Middle frontal gyrus (tissue), 1 donor: Measurements from ENCODE around the gene CACNA2D2.

Experiments
- DNase-seq: peaks from one replicate; pipeline ENCODE4 v3.0.0-alpha.2; 2015; ENCODE audit warnings: low spot score; ENCODE audit errors: extremely low spot score

Gene CACNA2D2

DNA sequence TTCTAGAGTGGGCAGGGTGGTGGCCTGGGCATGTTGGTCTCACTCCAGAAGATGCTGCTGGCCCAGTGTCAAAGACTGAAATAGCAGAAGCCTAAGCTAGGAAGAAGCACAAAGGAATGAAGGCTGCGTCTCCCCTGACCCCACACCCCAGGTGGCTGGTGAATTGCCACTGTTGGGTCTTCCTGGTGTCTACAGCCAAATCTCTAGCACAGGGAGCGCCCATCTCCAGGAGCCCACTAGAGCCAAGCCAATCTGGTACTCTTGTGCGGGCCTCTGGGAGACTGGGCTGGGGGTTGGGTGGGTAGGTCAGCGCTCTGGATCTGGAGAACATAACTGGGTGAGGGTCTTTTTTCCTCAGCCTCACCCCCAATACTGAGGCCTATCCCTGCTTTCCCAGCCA, 176.3 kb downstream of the CACNA2D2 start:
- no peak for DNase-seq

DNA sequence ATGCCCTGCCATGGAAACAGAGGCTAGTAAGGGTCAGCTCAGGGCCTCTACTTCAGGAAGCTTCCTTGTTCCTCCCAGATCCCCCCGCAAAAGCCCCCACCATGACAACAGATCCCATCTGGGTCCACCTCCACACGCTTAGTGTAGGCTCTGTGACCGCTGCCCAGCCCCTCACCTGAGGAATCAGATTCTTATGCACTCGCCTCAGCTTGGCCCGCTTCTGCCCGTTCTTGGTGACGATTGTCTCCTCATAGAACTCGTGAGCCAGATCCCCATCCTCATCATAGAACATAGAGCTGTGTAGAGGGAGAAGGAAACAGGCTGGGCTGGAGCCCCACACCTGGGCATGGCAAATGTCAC, 177.3 kb downstream of the CACNA2D2 start:
- DNase-seq: no peak

DNA sequence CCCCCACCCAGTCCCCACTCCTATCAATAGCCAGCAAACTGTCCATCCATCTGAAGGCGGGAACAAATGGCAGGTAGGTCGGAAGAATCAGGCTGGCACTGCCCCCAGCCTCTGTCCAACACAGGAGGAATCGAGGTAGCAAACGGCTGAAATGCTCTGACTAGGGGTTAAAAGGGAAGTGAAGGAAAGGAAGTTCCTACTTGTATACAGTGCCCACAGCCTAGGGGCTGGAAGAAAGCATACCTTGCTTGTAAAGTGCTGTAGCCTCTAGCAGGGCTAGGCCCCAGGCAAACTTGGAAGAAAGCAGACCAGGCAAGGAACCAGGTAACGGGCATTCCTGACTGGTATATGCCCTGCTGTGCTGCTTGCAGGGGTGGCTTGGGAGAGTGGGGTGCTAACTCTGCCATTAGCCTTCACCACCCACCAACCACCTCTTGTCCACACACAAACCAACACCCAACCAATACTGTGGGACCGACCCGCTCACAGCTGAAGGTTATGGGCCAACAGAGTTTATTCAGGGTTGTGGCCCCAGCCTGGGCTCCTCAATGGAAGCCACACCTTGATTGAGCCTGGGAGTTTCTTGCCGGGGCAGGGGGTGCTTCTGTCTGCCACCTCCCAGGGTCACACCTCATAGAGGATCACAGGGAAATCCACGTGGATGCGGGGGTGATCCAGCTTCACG, 177.8 kb downstream of the CACNA2D2 start:
- DNase-seq: no peak

DNA sequence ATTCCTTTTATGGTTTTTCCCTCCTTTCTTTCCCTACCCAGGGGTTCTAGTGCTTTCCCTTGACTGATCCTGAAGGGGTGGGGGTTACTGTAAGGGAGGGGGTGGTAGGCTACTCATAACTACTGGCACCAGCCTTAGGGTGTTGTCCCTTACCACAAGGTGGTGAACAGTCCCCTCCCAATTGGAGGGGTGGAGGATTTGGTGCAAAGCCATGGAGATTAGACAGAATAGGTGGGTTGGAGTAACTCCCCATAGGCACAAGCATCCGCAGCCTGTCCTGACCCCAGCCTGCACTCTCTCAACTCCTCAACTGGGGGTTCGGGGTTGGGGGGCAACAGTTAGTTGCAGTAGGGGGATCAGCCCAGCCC, 178.3 kb downstream of the CACNA2D2 start:
- DNase-seq: no peak

DNA sequence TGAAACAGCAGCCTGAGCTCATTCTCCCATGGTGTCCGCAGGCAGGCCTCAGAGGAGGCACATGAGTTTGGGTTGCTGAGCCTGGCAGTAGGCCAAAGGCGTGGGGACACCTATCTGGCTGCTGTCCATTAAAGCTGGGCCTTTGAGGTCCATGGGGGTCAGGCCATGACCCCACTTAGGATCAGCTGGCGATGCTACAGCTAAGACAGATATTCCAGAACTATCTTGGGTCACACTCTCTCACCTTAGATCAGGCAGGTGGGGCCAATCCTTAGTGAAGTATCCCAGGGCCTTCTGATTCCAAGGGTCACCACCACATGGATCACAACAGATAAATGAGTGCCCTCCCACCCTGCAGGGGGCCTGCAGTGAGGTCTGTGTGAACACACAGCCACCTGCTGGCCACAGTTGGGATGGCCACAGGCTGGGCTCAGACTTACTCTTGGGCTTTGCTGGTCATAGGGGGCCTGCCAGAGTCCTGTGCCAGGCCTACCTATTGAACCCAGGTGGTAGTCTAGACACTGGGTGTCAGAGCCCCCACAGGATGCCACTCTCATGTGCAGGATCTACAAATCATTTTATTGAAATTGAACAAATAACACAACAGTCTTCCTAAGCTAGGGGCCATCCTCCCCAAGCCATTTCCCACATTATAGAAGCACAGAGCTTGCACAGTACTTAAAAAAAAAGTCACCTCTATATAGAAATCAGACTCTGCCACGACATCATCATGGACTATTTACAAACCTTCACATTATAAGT, 178.9 kb downstream of the CACNA2D2 start:
- no peak for DNase-seq

DNA sequence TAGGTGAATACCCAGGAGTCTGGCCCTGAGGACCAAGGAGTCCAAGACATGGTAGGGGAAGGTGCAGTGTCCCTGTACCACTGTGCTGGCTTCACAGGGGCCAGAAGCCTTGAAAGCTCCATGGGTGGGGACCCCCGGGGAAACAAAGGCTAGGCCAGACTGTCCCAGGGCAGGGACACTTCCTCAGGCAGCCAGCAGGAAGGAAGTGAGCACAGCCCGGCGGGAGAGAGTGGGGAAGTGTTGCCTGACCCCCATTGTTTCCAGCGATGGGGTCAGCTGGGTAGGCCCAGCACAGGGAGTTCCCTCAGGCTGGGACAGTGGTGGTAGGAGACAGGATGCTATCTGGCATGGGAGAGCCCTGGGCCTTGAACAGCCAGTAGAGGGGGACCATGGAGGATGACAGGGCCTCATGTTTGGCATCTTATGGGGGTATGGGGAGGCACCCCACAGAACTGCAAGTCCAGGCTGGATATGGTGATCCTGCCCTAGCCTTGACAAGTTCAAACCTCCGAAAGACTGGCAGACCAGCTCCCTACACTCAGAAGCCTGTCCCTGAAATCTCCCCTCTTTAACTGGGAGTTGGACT, 179.7 kb downstream of the CACNA2D2 start:
- DNase-seq: no peak

DNA sequence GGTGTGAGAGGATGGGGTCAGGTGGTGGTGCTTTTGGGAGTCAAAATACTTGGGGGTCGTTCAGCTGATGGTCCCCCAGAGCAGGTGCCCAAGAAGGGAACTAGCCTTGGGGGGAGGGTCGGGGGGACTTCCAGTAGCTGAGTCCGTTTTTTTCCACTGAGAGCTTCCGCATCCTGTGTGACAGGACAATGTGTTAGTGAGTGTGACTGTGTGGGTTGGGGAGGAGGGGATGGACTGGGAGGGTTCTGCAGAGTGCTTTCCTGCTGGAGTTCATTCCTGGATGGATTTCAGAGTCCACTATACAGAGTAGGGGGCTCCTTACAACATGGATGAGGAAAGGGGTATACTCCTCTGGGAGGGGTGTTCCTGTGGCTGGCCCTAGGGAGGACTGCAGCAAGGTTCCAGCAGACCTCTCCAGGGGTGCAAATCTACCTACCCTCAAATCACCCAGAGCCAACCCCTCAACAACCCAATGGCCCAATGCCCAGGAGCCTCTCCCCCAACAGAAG, 180.3 kb downstream of the CACNA2D2 start:
- DNase-seq: no peak

DNA sequence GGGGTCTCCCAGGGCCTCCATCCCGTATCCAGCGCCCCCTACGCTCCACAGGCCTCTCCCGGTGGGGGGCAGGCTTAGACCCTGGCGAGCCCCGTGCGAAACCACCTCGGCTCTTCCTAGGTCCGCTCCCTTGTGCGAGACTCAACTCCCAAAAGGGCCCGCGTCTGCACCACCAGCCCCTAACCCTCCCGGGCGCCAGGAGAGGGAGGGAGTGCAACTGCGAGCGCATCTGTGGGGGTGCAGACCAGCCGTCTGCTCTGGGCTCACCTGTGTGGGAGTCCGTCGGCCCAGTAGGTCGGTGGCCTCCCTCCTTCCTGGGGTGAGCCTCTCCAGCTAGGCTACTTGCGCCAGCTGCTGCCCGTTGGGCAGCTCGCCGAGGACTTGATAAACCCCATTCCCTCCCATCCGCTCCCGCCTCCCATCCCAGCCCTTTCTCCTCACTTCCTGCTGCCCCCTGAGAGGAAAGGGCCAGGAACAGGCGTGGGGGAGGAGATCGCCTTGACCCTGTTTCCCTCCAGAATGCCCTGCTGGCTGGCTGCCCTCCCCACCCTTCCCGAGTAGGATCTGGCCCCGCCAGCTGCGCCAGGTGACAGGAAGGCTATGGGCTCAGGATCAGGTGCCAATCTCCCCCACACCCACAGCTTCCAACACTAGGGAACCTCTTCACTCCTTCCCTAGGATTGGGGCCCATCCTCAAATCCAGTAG, 180.9 kb downstream of the CACNA2D2 start, which contains the start of gene HYAL2:
Gene HYAL2, minus strand, starts transcription at position 360 of the 706 bp plus-strand sequence. CDS start 2,256 bp downstream, outside the sequence.
- DNase-seq: no peak

DNA sequence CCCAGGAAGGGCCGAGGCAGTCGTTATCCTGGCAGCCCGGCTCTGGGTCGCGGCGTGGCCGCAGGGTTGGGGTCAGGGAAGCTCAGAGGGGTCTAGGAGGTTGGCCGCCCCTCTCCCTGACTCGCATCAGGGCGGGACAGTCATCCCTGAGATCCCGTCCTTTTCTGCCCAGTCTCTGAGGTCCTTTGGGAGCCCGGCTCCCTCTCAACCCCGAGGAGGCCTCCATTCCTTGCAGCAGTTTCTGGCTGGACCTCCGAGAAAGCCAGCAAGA, 181.4 kb downstream of the CACNA2D2 start:
- no peak for DNase-seq

DNA sequence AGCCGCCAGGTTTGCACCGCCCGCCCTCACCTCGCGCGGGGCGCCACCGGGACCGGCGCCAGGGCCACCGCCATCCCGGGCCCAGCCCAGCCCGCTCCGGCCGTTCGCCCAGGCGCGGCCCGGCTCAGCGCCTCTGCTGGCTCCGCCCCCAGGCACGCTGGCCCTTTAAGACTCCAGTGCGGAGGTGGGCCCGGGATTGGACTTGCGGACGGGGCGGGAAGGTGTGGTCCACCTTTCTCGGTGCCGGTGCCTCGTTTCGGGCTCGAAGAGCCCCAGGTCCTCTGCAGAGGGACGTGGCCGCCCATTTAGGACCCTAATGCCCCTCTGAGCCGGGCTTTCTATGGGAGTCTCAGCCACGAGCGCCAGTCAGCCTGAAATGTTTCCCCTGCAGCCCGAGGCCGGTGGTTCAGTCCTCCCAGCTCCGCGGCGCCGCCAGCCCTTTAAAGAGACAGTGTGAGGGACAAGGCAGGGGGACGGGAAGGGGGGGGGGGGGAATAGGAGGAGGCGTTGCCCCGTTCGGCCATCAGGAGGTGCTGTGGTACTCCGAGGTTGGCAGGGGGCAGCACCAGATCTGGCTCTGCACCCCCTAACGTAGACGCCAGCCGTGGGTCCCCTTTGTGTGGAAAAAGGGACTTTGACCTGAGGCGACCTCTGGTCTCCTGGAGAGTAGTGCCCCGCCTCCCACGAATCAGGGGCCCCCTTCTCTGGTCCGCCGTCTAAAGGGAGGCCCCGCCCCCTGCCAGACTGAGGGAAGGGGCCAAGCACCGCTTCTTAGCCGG, 181.9 kb downstream of the CACNA2D2 start:
- peak; percentile 81 for DNase-seq

DNA sequence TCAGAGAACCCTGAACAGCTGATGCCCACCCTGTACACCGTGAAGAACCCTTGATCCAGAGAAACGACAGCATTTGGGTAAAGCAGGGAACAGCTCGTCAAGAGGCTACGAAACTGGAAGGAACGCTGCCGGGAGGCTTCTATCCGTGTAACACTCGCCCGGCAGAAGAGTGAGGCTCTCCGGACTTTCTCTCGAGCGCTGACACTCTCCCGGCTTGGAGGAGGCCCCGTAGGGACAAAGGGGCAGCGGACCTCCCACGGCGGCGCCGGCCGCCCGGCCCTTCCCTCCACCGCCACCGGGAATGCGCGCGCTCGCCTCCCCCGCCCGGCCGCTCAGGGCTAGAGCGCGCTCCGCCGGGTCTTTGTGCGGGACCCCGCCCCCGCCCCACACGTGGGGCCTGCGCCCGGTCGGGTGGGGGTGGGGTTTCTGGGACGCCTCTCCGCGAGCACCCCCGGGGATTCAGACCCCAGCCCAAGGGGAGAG, 182.5 kb downstream of the CACNA2D2 start:
- DNase-seq: peak; percentile 56

DNA sequence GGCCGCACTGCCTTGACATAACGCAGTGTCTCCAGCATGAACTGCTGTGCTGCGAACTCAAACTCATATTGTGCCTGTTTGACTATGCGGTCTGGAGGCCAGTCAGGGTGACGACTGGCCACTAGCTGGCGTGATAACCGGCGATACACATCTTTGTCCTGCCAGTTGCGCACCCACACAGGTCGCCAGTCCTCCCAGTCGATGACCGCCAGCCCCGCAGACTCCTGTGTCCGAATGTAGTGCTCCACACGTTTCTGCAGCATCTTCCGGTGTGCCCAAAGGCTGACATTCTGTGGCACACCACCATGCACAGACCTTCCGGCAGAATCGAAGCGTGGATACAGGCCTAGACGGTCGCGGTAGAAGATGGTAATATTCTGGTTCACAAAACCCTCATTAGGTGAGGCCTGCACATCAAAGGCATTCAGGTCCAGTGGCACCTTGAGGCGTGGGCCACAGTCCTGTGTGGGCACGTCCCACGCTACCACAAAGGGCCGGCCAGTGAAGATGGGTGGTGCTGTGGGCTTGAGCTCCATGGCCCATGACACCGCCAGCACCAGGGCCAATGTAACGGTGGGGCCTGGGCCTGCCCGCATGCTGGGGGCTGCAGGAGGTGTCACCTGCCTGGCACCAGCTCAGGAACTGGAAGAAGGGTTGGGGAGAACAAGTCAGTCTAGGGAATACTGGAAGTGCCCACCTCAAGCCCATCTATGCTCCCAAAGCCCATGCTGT, 183.4 kb downstream of the CACNA2D2 start:
- no peak for DNase-seq

DNA sequence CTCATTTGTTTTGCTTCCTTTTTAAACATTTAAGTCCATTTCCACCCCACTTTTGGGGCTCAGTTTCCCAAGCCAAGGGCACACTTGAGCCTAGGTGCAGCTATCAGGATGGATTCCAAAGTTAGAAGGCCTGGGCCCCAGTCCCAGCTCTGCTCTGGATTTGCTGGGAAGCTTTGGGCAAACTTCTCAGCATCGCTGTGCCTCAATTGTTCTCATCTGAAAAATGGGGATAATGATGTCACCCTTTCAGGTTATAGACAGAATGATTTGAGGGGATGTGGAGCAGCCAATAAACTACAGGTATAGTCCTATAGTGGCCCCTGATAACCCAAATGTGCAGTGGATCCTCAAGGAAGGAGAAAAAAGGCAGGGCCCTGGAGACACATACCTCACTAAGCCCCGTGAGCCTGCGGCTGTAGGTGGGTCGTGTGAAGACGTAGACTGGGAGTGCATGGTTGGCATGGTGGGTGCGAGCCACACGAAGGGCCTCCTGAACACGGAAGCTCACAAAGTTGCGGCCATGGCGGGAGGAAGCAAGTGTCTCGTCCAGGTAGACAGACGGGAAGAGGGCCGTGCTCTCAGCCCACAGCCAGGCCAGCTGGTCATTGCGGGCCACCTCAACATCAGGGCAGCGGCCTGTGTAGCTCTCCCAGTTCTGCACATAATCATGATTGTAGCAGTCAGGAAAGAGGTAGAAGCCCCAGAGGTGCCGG, 184.1 kb downstream of the CACNA2D2 start:
- no peak for DNase-seq

DNA sequence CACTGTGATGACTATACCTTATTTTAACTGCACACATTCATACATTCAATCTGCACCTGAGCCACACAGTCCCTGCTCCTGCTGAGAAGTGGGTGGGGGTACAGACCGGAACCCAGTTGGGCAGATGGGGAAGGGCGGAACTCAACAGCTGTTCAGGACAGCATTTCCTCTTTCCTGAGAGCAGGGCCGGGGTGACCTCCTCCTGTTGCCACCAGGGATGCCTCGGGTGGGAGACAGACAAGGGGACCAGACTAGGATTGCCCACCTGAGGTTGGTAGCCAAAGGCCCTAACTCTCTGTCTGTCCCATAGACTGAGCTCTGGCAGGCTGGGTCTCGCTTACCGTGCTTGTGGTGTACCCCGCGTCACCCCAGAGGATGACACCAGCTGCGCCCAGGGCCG, 184.8 kb downstream of the CACNA2D2 start:
- no peak for DNase-seq

DNA sequence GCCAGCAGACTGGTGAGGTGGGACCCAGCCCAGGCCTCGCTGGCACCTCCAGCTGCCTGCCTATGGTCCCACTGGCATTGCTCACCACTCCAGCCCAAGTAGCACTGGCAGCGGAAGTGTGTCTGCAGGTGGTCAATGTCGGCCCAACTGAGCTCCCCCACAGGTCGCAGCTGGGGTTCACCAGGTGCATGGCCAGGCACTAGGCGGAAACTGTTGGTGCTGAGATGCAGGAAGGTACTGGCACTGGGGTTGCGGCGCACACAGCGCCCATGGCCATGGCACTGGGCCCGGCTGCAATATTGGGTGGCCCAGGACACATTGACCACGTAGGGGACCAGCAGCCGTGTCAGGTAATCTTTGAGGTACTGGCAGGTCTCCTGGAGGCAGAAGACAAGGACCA, 185.3 kb downstream of the CACNA2D2 start:
- no peak for DNase-seq

DNA sequence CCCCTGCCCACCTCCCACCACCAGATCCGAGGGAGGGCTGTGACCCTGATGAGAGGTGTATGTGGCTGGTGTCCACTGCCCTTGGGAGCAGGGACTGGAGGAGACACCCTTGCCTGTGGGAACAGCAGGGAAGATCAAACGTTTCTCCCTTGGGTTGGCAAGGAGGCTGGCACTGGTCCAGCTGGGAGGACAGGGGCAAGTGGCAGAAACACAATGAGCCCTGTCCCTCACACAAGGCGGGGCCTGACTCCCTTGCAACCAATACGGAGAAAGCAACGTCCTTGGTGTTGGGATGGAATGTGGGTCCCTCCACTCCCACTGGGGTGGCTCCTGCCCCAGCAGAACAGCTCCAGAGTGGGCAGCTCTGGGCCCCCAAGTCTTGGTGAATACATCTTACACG, 186.1 kb downstream of the CACNA2D2 start:
- no peak for DNase-seq

DNA sequence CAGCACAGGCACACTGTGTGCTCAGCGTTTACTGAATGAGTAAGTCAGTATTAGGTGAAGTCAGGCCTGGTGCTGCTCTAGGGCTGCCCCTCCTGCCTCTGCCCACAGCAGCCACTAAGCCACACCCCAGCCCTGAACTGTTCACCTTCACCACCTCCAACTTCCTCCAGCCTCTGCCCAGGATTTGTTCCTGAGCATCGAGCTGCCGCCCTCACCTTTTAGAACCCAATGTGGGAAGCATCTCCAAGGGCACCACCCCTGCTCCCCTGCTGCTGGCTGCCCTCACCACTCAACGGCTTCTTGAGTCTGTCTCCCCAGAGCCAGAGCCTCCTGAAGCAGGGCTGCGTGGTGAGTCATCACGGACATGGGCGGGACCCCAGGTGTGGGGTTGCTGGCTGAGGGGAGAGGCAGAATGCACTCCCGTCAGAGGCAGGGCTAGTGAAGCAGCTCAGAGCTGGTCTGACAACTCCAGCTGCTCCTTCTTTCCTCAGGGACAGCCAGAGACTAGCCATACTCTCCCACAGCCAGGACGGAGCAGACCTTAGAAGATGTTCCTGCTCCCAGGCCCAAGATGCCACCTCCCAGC, 186.7 kb downstream of the CACNA2D2 start:
- no peak for DNase-seq

DNA sequence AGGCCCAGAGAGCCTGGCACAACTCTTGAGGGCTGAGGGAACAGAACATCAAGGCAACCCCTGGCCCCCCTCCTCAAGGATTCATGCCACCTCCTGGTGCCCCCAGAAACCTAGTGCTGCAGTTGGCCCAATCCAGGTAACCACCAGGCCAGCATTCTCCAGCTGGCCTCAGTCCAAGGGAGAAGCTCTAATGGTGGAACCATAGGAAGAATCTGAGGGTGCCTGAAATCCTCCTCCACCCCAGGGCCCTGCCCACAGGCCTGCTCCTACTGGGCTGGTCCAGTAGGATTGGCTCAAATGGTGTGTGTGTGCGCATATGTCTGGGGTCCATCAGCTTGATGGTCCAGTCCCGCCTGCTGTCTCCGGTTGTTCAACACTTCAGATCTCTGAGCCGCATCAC, 188.6 kb downstream of the CACNA2D2 start:
- no peak for DNase-seq

DNA sequence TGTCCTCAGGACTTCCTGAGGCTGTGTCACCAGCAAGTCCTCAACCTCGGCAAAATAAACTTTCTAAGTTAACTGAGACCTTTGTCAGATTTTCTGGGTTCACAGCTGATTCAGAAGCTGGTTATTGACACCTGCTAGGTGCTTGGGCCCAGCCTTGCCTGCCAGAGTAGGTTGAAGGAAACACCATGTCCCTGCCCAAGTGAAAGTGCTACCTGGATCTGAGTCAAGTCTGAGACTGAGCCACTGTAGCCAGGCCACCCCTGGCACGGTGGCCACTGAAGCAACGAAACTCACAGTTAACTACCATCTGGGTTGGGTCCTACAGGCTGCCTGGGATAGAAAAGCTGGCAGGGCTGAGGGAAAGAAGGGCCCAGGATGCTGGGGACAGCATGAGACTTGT, 189.1 kb downstream of the CACNA2D2 start:
- no peak for DNase-seq
